NCI-H2196 (cell line): Measurements from ENCODE around the gene ARL2.

Experiments used
- DNase-seq: peaks from one replicate; lab custom pipeline; 2025; ENCODE audit not compliant: unreplicated experiment; lab: John Stamatoyannopoulos, UW

The ARL2 gene

GRCh38 chr11:65045061-65045460 is 31.1 kb downstream of the ARL2 start:
- no peak for DNase-seq

GRCh38 chr11:65045728-65046127 is 31.8 kb downstream of the ARL2 start:
- DNase-seq: no peak

DNA sequence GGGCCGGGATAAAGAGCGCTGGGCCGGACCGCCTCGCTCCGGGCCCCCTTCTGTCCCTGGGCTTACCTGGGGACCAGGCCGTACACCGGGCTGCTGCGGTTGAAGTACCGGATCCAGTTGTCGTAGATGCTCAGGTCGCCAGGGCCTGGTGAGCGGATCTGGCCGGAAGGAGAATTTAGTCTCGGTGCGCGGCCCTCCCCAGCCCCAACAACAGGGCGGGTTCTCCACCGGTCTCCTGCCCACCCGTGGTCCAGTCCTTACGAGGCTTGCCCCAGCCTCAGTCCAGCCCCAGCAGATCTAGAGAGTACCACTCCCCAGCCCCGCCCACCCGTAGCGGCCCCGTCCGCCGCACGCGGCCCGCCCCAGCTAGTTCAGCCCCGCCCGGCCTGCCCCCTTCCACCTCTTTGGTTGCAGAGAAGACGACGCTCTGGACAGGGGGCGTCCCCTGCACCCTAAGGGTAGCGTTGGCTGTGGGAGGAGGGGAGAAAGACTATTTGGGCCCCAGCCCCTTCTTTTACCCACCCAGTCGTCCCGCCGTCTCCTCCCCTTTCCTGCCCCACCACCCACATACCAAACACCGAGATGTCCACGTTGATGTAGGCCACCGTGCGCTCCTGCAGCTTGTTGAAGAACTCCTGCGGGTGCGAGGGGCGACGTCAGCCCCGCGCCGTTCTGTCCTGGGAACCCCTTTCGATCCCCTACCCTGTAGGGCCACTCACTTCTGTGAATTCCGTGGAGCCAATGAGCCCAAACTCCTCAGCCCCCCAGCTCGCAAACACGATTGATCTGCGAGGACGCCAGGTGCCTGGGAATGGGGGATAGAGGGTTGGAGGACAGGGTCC is 33.8 kb downstream of the ARL2 start:
- no peak for DNase-seq

- DNase-seq: no peak
Measured at GRCh38 chr11:65051398-65051858, 37.5 kb downstream of the ARL2 start.

GRCh38 chr11:65053827-65054508 is 40.0 kb downstream of the ARL2 start:
- no peak for DNase-seq

DNA sequence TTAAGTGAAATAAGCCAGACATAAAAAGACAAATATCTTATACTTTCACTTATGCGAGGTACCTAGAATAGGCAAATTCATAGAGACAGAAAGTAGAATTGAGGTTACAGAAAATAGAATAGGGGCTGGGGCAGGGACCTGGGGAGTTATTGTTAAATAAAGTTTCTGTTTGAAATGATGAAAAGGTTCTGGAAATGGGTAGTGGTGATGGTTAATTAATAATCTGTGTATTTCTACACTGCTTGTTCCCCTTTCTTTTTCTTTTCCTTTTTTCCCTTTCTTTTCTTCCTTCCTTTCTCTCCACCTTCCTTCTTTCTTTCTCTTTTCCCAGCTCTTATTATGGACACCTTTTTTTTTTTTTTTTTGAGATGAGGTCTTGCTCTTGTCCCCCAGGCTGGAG is 41.6 kb downstream of the ARL2 start:
- DNase-seq: no peak

DNA sequence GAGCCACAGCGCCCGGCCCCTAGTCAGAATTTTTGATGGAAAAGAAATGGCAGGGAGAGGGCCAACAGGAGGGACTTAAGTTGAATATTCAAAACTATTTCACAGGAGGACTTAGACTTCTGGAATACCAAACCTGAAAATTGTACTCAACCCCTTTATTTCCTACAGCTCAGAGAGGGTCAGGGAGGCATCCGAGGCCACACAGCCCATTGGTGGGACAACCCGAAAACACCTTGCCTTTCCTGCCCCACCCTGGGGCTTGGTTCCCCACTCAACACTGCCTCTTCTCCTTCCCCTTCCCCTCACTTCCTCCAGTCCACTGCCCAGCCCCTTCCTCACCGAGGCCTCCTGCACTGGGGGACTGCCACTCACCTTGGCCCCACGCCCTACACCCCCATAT is 43.0 kb downstream of the ARL2 start:
- DNase-seq: no peak

DNA sequence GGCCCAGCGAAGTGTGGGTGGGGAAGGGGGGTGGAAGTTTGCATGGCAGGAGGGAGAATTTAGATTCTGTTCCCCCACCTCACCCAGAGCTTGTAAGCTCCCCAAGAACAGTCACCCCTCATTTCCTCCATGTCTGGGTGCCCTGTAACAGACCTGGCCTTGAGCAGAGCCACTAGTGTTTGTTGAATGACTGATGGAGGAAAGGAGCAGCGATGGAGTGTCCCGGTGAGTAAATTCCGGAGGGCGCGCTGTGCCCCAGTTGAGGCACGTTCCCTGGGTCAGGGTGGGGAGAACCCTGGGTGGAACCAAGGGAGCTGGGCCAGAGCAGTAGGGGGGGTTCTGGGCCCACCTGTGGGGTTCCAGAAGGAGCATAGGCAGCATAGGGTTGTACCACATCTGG is 43.6 kb downstream of the ARL2 start:
- no peak for DNase-seq

GRCh38 chr11:65058012-65058411 is 44.1 kb downstream of the ARL2 start:
- no peak for DNase-seq

DNA sequence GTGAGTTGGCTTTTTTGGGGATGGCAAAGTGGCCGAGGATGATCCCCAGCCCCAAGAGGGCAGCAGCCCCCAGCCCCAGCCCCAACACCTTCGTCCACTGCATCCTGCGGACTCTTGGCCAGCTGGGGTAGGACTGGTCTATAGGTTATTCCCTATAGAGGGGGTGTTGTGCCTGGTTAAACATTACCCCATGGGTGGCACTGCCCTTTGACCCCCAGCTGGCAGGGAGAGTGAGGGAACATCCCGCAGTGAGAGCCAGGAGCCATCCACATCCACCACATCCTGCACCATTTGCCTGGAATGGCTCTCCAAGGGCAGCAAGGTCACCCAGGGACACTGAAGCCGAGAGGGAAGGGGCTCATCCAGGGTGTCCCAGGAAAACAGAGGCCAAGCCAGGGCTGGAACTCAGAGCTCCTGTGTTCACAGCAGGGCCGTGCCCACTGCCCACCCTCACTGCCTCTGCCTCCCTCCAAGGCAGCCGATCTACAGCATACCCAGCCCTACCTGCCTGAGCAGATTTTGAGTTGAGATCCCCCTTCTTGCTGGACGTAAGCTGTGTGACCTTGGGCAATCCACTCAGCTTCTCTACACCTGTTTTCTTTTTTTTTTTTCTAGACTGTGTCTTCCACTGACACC is 44.6 kb downstream of the ARL2 start, which contains the start of gene NAALADL1:
Gene NAALADL1, minus strand, starts transcription at position 135 of the 636 bp plus-strand sequence. Its CDS starts 32 bp downstream, at position 103.
- no peak for DNase-seq

DNA sequence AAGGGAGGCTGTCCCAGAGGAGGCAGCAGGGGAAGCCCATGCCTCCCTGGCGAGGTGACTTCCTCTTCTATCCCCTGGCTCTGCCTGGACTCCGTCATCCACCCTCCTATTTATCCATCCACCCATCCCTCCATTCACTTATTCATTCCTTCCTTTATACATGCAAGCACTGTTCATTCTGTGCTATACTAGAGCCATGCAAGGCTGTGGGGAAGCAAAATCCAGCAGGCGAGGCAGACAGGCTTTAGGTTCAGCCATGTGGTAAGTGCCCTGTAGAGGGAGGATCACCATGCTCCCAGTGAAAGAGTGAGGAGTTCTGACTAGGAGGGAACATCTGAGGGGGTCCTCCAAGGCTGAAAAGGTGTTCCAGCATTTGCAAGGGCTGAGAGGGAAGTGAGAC is 45.6 kb downstream of the ARL2 start:
- no peak for DNase-seq

DNA sequence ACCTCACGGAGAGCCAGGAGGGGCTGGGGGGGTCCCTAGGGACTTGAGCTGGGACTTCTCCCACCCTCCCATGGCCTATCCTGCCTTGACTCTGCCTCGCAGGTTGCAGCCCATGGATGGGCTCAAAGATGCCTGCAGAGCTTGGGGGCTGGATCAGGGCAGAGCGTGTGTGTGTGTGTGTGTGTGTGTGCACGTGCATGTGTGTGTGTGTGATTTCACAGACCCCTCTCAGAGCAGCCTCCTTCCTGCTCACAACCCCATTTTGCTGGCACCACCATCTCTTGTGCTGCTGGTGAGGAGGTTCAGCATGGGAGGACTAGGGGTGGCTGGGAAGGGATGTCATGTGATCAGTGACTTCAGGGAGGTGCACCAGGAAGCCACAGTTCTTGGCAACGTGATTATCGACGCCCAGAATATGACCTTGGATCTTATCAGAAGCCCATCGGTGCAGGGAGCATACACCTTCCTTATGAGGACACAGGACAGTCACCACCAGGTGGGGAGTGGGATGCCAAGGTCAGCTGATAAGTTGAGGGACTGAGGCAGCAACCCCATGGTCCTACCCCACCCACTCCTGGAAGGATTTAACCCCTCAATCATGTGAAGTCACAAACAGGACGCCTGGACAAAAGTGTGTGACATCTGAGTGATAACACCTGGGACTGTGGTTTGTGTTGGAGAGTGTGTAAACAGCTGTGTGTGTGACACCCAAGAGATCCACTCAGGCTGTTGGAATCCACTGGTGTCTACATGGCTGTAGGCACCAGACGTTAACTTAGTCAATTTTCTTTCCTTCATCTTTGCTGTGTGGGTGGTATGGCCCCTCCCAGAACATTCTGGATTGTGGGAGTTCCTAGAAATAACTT is 46.2 kb downstream of the ARL2 start:
- DNase-seq: no peak

GRCh38 chr11:65060913-65061408 is 47.0 kb downstream of the ARL2 start:
- DNase-seq: no peak

DNA sequence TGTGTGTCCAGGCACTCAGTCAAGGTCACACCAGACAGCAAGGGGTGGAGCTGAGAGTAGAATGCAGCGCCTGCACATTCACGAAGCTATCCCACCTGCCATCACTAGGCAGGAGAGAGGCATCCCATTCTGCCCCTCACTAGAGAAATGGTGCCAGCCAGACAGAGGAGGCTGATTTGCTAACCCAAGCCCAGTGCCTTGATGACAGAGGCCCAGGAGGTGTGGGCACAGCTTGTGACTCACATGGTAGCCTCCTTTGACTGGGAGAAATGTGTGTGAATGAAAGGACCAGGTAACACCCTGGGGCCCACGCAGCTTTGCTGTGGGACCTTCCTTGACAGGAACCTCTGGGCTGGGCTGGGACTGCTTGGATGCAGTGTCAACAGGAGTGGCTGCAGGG is 49.6 kb downstream of the ARL2 start:
- DNase-seq: no peak

GRCh38 chr11:65064847-65065240 is 50.9 kb downstream of the ARL2 start:
- no peak for DNase-seq

DNA sequence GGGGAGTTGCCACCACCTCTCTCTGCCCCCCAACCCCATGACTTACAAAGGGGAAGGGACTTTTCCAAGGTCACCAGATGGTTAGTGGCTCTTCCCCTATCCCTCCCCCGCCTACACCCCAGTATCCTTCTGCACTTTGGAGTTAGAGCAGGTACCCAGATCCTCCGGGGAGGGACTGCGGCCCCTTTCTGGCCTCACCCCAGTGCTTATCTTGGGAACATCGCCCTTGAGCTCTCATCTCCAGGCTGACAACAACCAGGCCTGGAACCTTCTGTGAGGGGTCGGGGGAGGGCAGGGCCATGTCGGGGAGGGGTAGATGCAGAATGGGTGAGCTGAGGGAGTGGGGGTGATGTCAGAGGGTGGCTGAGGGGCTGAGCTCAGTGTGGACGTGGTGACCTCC is 51.9 kb downstream of the ARL2 start:
- no peak for DNase-seq

DNA sequence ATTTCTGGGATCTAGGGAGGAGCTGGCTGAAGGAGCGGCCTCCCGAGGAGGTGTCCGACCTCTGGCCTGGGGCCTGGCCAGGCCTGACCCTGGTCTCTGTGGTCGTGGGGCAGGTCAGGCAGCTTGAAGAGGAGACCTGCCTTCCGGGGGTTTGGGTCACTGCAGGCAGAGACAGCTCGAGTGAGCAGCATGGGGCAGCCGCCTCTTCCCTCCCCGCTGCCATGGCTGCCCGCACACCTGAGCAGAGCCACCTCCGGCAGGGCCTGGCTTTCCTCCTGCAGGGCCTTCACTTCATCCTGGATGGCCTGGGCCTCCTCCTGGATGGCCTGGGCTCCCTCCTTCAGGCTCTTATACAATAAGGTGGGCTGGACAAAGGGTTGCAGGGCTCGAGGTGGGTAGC is 52.4 kb downstream of the ARL2 start:
- no peak for DNase-seq

DNA sequence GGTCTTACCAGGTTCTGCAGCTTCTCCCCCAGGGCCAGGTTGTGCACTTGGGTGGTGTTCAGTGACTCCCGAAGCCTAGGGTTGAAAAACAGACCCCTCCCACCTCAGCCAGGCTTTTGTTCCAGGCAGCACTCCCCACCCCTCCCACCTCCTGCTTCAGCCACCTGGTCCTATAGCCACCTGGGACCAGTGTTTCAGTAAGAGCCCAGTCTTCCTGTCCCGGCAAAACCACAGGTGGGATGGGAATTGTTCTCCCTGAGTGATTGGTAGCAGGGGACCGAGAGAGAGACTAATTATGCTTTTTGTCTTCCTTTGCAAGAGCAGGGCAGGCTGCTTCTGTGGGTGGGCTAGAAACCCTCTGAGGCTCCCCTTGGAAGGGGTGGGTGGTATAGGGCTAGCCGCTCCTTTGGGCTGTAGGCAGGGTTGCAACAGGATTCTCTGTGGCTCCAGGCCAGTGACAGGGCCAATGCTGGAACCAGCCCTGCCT is 52.9 kb downstream of the ARL2 start:
- no peak for DNase-seq

DNA sequence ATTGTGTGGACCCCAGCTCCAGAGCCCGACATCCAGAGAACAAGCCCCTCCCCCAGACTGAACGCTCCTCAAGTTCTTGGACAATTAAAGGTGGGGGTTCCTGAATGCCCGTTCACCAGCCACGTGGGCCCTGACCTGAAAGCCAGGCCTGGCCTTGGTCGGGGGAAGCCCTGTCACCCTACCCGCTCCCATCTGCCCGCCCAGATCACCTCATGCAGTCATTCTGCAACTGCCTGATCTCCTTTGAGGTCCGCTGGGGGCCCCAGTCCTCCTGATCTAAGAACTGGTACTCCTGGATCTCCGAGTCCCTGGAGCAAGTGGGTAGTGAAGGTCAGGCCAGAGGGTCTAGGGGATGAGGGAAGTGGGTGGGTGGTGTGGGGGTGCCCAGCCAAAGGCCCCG is 53.5 kb downstream of the ARL2 start:
- DNase-seq: no peak

DNA sequence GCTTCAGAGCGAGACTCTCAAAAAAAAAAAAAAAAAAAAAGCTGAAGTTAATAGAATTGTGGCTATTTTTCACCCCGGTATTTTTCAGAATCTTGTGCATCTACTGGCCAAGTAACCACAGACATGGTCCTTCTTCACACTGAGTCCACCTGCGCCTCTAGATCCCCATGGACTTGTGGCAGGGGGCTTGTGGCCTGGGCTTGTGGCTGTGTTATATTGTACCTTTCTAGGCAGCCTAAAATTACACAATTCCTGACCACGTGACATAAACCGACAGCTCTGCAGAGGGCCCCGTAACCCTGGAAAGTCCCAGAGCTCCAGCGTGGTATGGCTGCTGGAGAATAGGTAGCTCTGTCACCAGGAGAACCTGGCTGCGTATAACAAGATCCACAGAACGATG is 55.3 kb downstream of the ARL2 start:
- no peak for DNase-seq
